Right ventricle myocardium inferior (tissue), 1 donor: ENCODE results near the gene PMP22. TPM values are rescaled to one million over a fixed set of nuclear protein-coding genes. Genes with fewer than 3 reads are reported as not detected.

Experiments used
- ATAC-seq: fragments of 200-7000 bp; cut with Tn5 transposase; one replicate; pipeline ENCODE4 v1.9.1; 2020; ENCODE audit warnings: mild to moderate bottlenecking, moderate library complexity
- DNase-seq: peaks from one replicate; pipeline ENCODE4 v3.0.0; 2021; ENCODE audit errors: missing footprints
- intact Hi-C: fragments of 100-400 bp; cut with DNase I; formaldehyde crosslinking; loops from one replicate; pipeline ENCODE4 v1.11.0; 2022
- total RNA-seq: library from RNA; stranded (reverse); fragmentation: NEBNext Ultra II Directional; extraction: Animal tissue kit (Norgen Biotek cat#: 25700); gene quantifications from one replicate; pipeline ENCODE4 v1.2.1, GENCODE V29; 2021
- donor health status: DM: no; HTN: yes; CAD: no; lungs with severe emphysema.

PMP22 gene
- total RNA-seq, 1 donor from 2014 or later, result 198 TPM

- intact Hi-C loops, result no loop called here
- ATAC-seq (no peak), DNase-seq (no peak)
Measured at GRCh38 chr17:15281909-15282308, 16.8 kb upstream of the PMP22 start.

DNA sequence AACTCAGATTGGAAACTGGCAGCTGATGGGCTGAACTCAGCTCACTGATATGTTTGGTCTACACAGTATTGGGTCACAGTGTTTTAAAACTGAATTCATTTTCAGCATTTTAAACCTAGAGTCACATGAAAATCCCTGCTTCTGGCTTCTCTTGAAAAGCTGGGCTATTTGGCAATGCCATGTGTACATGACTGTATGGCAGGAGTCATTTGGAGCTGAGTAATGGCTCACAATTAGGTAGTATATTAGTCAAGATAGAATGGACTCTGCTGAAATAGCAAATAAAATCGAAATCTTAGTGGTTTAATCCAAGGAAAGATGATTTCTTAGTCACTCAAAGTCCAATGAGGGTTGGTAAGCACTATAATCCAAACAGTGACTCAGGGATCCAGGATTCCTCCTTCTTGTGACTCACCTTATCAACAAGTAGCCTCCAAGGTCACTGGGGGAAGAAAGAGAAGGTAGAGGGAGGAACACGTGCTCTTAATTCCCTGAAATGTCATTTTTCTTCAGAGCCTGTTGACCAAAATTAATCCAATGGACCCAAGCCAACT, 13.9 kb upstream of the PMP22 start:
- DNase-seq (no peak), ATAC-seq (no peak)
- intact Hi-C loops, result no loop called here

DNA sequence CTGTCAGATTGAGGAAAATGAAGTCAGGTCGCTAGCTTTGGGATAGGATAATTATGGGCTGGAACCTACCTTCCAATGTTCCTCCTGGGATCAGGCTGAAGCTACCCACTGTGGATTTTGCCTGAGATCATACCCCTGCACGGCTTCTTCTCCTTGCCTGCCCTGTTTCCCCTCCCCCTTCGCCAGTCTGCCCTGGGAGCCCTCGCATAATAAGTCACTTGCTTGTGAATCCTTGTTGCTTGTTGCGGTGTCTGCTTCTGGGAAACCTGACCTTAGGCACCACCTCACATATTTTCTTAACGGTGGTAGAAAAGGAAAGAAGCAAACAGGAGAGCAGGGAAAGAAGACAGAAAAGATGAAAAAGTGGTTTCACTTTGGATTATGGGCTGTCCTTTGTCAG, 13.3 kb upstream of the PMP22 start:
- DNase-seq (no peak), ATAC-seq (no peak)
- intact Hi-C loops, result no loop called here

DNA sequence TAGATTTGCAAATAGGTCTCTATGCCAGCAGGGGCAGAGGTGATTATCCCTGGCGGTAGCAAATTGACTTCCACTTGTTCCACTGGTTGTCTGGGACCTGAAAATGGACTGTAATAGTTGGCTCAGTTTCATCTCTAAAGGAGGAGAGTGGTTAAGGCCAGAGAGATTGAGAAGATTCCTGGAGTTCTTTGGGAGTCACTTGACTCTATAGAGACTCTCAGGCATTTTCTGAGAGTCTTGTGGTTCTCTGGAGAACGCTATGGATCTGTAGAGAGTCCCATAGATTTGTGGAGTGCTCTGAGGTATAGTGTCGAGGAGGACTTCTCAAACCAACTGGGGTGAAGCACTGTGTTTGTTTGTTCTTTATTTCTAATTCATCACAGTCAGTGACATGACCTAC, 8.9 kb upstream of the PMP22 start:
- intact Hi-C loops, result no loop called here
- no peak for ATAC-seq

GRCh38 chr17:15273141-15273793, 8.1 kb upstream of the PMP22 start:
- DNase-seq, result no peak
- ATAC-seq, result no peak
- intact Hi-C loops, result no loop called here

More for the DNA sequence above, 8.9 kb upstream of the PMP22 start:
- DNase-seq, result no peak

- DNase-seq (no peak), ATAC-seq (no peak)
- intact Hi-C loops, result no loop called here
Measured at GRCh38 chr17:15271741-15272140, 6.6 kb upstream of the PMP22 start.

DNA sequence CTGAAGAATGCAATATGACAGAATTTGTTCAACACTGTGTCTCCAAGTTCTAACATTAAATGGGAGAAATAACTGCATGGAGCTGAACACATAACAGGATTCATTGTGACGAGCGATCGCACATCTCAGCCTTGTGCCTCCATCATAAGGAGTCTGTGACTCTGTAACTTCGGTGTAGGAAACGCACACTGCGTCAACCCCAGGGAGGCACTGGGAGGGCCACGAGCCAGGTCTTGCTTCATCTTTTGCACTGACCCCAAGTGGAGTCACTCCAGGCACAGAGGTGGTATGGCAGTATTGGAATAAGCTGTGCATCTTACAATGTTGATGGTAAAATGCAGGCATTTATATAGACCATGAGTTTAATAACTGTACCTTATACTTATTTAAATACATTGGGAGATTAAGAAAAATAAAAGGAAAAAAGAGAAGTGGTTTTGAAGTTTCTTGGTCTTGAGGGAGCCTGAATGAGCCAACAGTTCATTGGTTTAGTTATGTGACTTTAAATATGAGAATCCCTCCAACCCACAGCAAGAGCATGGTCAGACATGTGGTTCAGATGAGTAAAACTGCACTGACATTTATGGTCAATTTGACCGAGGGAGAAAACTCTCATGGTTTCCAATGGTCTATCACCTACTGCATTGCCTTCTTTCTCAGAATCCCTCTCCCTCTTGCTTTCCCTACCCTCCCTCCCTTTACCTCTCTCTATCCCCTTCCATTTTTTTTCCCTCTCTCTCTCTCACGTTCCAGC, 5.7 kb upstream of the PMP22 start:
- DNase-seq, result no peak
- ATAC-seq, result no peak
- intact Hi-C loops, result no loop called here

- no peak for DNase-seq
- intact Hi-C loops, result no loop called here
- ATAC-seq, result peak; percentile 47
Measured at GRCh38 chr17:15269780-15270089, 4.6 kb upstream of the PMP22 start.

DNA sequence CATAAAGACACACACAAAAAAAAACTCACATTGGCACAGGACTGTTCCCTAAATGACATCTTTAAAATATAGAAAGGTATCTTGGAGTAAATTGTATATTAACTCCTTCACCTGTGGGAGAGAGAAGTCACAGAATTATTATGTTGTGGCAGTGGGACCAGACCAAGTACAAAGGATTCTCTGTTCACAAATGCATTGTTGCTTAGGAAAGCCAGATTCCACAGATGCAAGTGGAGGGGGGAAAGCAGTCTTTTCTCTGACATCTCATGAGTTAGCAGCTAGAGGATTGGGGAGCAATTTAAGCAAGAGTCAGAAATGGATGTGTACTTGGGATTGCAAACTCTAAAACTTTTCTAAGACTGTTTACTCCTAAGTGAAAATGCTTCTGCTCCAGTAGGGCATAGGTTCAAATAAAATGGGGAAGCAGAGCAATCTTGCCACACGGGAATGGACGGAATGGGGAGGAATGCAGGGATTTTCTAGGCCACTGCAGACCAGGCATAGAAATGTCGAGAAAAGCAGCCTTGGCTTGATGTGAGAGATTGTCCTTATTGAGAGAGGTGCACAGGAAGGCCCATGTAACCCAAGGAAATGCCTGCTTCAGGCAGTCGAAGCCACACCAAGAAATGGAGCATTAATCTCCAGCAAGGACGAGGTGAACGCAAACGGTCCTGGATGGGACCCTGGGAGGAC, 4.1 kb upstream of the PMP22 start:
- DNase-seq (no peak), ATAC-seq (no peak)
- intact Hi-C loops, result no loop called here

DNA sequence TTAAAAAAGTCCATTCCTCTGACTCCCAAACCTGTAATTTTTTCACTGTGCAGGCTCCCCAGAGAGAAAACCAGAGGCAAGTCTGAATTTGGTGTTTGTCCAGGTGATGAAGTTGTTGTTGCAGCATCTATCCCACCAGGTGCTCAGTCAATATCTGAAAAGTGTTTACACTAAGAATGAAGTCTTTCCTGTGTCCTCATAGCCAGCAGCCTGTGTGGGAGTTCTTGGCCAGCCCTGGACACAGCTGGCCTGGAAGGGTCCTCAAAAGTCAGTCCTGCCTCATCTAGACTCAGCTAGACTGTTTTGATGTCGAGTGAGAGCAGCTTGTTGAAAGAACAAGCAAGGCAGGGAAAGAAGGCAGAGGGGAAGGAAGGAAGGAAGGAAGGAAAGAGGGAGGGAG, 3.3 kb upstream of the PMP22 start:
- intact Hi-C loops, result no loop called here
- no peak for DNase-seq
- ATAC-seq, result no peak

DNA sequence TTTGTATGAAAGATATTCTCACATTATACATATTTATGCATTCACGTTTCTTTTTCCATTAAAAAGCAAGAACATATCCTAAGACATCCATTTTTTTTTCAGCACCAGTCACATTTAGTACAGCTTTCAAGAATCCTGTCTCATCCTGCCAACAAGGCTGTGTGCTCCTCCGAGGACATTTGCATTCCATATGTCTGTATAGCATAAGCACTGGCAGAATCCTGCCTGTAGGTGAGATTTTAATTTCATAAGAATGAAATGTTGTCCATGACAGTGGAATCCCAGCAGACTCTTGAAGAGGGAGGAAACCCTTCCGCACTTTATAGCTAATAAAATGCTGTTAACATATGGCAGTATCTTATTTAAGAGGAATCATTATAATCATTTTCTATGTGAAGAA, 2.9 kb upstream of the PMP22 start:
- intact Hi-C loops, result no loop called here
- no peak for DNase-seq
- no peak for ATAC-seq

DNA sequence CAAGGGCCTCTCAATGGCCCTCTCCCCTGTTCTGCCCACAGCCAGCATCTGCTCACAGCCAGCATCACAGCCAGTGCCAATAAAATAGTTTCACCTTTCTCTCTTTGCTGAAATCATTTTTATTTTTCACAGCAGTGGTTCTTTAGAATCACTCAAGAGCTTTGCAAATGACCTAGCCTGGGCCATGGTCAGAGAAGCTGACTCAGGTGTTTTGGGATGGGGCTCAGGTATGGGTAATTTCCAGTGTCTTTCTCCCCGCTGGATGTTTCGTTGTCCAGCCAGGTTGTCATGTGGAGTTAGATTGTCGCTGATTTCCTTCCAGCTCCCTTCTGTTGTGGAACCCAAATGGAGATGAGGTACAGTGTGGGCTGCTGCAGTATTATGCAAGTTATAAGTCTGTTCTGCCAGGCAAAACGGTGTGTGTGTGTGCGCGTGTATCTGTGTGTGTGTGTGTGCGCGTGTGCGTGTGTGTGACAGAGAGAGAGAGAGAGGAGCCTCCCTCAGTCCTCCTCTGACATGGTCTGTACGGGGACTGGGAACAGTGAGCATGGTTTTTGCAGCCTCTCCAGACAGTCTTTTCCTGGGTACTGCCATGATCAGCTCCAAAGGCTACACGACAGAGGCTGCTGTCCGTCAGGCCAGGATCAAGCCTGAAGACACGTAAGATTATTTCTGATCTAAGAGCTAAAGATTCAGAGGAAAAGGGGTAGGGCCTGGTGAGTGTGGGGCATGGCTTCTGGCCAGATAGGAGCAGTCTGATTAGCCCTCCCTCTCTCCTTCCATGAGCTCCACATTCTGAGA, 1.4 kb upstream of the PMP22 start:
- ATAC-seq, result no peak
- no peak for DNase-seq
- intact Hi-C loops, result loop anchor here (1.0 kb wide), 1 partner anchor 21 kb away; no protein-coding TSS in a partner anchor

GRCh38 chr17:15264542-15264941, 584 bp downstream of the PMP22 start:
- DNase-seq, result peak; percentile 72
- ATAC-seq, result no peak
- intact Hi-C loops, result loop anchor here (5.0 kb wide), 4 partner anchors 78 to 193 kb away; partner anchors contain the start of gene TEKT3

DNA sequence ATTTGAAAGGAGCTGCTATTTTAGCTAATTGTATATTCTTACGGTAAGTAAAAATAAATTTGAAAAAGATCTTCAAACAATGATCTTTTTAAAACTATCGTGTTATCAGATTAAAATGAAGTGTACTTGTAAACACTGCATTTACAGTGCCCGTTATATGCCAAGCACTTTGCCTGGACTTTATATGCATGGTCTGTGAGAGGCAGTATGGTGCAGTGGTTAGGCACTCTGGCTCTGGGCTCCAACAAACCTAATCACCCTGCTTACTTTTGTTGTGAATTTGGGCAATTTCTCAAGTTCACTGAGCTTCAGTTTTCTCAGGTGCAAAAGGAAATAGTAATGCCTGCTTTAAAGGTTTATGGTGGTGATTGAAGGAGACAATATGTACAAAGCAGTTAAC, 1.4 kb downstream of the PMP22 start:
- intact Hi-C loops, result loop anchor here (2.0 to 5.0 kb wide), 5 partner anchors 79 to 194 kb away; partner anchors contain the start of gene TEKT3
- ATAC-seq, result no peak
- DNase-seq, result no peak

DNA sequence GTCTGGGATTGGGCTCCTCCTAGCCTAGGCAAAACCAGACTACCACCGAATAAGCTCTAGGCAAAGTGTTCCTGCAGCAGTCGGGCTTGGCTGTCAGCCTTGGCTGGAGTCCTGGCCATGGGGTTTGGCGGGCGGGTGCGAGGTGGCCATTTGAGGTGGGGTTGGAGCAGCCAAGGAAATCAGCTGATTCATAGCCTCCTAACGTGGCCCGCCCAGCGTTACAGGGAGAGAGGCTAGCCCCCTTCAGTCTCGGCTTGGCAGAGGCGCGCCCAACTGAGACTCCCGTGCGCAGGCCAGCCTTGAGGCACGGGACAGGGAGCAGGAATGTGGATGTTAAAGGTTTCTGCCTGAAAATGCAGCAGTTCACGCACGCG, 1.9 kb downstream of the PMP22 start:
- ATAC-seq (peak; percentile 68), DNase-seq (peak; percentile 94)
- intact Hi-C loops, result loop anchor here (2.0 to 5.0 kb wide), 5 partner anchors 79 to 194 kb away; partner anchors contain the start of gene TEKT3

GRCh38 chr17:15262291-15263205, 2.6 kb downstream of the PMP22 start:
- DNase-seq, result peak; percentile 95
- intact Hi-C loops, result loop anchor here (1.0 to 5.0 kb wide), 6 partner anchors 29 to 195 kb away; partner anchors contain the start of gene TEKT3
- ATAC-seq, result peak; percentile 90

DNA sequence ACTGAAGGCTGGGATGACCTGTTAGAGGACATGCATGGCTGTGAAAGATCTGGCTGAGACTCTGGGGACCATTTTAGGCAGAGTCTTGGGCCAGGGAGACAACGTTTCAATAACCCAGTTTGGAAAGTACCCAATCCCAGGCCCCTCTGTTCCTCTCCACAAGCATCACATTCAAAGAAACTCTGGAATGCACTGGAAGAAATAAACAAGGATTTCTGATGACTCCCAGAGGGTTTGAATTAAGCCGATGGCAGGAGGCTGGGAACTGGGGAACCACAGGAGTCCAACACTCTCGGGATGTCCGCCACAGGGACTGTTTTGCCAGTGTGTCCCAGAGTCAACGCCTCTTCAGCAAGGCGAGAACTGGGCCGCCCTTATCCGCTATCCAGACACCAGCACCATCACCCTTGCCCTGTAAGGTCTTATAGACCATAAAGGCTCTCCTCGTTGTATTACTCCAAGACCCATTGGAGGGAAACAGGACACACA, 3.3 kb downstream of the PMP22 start:
- ATAC-seq (no peak), DNase-seq (no peak)
- intact Hi-C loops, result loop anchor here (1.0 to 5.0 kb wide), 6 partner anchors 29 to 195 kb away; partner anchors contain the start of gene TEKT3
